ENCODE data around the gene SORT1.
"Not testable (repeated sequence)": the region's sequence is repeated elsewhere in the genome, so short reads cannot be mapped to it uniquely, and the experiment has no call there.

SORT1 gene

DNA sequence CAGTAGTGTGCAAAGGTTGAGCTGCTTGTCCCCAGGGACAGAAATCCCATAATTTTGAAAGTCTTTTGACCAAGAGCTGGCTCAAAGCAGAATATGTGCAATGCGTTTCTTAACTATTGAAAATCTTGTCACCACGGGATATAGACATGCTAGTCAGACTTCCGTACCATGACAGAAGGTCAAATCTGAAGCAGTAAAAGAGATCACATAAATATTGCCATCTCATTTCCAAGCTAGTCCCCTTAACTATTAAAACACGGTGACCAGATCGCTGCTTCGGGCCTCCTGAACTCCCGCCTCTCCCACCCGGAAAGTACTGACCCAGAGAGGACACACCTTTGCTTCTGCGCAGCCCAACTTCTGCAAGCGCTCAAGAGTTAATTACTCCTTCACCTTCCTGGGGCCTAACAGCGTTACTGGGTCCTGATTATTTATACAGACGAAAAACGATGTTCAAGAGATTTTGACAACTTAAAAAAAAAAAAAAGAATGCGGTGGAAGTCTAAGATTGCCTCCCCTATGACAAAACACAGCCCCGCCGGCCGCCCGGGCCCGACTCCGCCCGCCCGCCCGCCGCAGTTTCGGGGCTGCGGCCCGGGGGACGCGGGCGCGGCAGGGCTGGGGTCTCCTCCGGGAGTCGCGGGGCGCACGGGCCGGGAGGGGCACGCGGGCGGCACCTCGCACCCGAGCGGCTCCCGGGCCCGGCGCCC, 692 bp downstream of the SORT1 start:
- no peak for DNase-seq

DNA sequence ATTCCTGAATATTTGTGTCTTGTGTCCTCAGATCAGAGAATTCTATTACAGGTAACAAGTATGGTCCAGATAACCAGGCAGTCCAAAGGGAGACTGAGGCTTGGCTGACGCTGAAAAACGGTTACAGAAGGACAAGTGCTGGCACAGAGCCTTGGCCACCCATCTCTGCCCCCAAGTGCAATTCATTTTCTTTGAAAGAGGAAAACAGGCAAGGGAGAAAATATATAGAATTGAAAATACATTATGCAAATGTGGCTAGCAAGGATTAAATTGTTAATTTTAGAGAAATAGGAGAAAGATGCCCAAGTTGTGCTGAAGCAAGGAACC, 1.2 kb downstream of the SORT1 start:
- DNase-seq: no peak

DNA sequence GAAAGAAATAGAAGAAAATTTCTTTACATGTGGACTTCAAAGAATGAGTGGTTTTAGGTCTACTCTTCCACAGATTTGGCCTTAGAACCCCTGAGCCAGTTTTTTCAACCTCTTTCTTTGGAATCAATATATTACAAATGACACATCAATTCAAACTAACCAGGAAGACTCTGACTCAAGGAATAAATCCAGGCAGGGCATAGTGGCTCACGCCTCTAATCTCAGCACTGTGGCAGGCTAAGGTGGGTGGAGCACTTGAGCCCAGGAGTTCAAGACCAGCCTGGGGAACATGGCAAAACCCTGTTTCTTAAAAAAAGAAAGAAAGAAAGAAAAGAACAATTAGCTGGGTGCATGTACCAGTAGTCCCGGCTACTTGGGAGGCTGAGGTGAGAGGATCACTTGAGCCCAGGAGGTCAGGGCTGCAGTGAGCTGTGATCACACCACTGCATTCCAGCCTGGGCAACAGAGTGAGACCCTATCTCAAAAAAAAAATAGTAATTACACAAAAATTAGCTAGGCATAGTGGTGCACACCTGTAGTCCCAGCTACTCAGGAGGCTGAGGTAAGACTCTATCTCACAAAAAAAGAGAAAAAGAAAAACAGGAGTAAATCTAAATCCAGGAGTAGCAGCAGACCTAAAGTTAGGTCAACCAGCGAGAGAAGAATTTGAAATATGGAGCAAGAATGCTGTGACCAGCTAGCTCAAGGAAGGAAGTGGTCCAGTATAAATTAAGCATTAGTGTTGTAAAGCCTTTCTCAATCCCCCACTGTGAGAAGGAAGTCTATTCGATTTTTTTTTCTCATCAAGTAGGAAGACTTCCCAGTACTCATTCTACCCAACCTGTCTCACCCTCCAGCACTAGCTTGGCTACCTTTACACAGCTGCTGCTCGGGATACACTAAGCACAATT, 1.9 kb downstream of the SORT1 start:
- no peak for DNase-seq

DNA sequence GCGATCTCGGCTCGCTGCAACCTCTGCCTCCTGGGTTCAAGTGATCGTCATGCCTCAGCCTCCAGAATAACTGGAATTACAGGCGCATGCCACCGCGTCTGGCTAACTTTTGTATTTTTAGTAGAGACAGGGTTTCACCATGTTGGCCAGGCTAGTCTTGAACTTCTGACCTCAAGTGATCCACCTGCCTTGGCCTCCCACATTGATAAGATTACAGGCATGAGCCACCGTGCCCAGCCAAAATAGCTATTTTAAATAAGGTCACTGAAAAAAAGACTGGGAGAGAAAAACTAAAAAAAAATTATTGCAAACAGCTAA, 2.5 kb downstream of the SORT1 start:
- not testable (repeated sequence) for DNase-seq

DNA sequence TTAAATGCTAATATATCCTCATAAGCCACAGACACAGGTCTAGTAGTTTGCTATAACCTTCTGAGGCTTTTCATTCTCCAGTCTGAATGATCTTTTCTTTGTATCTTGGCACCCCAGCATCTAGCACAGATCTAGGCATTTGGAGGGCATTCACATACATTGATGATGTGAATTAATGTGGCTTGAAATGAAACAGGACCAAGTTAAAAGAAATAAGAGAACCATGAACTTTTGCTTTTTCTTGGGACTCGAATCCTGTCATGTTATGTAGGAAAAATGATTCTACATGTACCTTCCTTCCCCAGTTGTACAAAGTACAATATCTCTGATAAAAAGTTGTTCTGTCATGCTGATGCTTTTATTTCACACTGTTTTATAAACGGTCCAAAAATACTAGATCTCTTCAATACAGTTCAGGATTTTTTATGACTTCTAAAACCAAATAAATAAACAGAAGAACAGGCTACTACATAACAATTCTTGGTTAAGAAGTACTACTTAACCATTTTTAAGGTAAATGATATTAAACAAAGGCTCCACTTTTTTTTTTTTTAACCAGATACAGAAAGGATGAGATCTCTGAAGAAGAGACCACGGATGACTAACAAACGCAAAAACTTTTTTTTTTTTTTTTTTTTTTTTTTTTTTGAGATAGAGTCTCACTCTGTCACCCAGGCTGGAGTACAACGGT, 3.0 kb downstream of the SORT1 start:
- DNase-seq: no peak

DNA sequence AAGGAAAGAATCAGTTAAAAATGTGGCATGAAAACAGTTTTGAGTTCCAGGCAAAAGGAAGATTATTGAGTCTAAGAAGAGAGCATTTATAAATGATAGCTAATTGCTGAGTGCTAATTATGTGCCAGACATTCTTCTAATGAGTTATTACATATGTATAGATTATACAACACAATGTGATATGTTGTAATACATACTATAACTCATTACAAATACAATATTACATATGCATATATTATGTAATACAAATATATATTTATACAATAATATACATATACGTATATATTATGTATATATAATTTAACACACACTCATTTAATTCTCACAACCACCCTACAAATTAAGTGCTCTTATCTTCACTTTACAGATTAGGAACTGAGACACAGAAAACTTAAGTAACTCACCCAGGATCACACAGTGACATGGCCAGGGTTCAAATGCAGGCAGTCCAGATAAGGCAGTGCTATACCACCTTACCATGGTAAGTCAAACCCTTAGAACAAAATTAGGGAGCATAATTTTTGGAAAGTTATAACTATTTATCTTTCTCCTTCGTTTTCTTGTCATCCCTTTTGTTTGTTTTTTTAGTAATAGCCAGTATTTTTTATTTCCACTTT, 4.0 kb downstream of the SORT1 start:
- no peak for DNase-seq

DNA sequence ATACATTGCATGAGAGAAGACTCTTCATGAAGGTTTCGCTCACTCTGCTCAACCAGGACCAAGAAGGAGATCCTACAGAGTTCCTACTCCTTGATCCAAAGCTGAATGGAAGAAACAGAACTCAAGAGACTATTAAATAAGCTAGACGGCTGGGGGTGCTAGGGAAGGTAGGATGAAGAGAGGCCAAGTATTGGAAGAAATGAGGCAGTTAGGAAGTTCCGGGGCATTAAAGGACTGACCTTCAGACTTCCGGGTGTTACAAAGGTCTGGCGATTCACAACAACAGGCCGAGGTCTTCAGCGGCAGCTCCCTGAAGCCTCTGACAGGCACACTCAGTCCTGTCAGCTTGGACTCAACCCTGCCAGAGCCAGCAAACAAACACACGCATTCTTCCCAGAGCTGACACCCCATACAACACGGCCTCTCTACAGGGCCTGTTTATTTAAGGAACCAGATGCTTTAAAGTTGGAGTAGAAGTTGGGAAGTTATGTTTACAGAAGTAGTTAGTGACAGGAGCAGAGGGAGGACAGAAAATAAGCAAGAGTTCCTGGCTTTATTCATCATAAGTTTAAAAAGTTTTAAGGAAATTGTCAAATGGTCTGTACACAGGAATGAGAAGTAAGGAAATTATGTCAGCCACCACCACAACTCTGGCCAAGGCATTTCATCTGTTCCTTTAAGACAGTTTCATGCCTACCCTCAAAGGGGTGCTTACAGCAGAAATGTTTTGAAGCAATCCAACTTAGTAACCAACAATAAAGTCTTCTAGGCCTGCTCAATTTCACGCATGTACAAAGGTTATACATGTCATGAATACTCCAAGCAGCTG, 4.7 kb downstream of the SORT1 start:
- DNase-seq: no peak

DNA sequence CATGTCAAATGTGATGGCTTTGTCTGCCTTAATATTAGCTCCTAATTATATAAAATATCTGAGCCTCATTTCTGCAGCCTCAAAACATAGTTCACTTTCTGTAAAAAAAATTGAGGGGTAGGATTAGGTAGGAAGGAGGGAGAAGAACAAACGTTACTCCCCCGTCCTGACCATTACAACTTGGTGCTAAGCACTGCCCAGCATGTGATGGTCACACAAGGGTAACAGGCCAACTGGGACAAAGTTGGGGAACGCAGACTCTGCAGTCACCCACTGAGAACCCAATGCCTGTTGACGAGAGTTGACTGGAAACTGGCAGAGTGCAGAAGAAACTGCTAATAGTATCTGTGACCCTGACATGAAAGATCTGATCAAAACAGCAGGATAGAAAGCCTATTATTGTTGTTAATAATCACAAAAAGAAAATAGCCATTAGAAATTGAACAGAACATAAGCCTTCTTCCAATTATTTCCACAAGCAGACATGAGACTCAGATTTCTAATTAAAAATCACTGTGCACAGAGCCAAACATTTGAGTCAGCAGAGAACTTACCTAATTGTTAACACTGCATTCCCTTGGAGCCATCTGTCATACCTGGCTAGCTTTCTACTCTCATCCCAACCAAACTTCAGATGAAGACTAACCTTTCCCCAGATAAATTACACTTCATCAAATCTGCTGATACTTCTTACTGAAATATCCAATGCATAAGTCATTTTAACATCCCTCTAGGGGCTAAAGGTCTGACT, 5.5 kb downstream of the SORT1 start:
- no peak for DNase-seq

DNA sequence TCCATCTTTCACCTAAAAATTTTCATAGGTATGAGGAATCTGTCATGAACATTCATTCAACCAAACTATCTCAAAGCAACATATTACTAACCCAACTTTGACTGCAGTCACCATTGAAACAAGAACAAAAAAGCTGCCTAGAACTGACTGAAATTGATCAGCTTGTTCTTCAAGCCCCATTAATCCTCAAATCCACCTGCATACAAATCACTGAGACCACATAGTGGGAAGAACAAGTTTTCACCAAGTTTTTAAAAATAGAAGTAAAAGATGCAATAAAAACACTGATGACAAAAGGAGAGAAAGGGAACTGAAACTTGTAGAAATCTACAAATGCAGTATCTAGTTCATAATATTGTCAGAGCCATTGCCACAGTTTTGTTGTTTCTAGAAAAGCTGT, 6.1 kb downstream of the SORT1 start:
- DNase-seq: no peak

DNA sequence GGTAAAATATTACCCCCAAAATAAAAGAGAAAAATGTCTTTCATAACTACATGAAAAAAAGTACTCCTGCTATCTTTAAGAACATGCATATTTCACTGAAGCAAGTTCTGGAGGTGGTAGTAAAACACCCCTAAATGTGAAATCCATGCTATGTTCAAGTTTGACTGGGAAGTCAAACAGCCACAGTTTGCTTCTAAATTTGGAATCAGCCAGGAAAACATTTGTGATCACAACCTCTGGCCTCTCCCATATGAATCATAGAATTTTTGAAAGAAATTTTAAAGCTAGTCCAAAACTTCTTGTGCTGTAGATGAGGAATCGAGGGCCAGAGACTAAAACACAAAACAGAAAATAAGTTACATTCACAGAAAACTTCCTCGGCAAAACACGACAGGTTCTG, 6.6 kb downstream of the SORT1 start:
- no peak for DNase-seq

DNA sequence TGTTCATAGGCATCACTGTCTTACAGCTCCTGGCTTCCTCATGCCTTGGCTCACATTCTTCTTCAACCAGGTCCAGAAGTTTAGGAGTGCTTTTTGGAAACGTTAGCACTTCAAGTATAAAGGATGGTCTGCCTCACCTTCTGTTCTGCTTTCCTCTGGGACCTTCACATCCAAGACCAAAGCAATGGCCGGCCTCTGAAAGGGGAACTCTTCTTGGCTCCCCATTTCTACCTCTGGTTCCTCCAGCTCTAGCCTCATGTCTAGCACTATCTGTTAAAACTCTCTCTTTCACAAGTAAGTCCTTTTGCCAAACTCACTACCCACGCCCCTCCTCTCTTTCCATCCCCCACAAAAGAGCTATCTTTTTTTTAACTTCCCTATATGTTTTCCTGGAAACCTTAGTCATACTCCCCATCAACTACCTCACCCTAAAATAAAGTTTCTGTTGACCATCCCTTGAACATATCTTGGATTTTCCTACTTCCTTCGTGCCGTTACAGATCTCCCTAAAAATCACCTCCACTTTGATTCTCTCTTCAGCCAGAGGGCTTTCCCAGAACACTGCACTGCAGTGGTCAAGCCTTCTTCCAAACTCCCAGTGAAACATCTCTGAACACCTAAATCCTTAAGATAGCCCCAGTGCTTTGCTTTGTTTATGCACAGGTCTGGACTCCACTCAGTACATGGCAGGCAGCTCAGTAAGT, 7.9 kb downstream of the SORT1 start:
- DNase-seq: no peak

DNA sequence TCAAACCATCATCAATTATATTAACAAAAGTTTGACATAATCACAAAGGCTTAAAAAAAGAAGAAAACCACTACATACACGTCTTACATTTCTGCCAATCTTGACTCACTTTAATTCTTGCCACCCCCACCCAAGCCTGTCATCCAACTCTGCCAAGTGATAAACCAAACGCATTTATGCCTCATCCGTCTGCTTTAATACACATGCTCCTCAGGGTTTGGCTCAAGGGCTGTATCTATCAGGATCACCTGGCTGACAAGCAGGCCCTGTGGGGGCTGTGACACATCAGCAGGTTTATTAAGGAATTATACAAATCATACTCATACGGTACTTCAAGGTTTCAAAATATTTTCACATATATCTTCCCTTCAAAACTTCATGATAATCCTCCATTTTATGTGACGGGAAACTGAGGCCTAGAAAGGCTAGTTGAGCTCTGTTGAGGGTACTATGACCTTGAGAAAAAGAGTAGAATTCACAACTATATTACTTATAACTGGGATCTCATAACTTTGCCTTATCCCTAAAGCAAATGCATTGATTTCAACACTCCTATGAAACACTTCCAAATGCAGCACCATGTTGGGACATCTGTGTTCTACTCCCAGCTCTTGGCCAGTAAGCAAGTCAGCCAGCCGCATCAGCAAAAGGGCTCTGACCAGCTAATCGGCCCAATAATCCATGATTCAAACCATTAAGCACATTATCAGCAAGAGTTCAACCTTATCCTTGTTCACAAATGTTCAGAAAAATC, 8.7 kb downstream of the SORT1 start:
- no peak for DNase-seq

DNA sequence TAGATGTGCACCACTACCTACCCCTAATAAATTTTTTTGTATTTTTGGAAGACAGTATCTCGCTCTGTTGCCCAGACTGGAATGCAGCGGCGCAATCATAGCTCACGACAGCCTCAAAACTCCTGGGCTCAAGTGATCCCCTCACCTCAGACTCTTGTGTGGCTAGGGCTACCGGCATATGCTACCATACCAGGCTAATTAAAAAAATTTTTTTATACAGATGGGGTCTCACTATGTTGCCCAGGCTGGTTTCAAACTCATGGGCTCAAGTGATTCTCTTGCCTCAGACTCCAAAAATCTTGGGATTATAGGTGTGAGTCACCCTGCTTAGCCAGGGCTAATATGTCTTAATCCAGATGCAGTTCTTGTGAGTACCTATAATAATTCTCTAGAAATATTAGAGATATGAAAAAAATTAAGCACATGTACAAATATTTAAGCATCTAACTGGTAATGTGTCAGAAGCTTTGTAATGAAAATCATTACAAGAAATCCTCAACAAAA, 9.5 kb downstream of the SORT1 start:
- DNase-seq: no peak

DNA sequence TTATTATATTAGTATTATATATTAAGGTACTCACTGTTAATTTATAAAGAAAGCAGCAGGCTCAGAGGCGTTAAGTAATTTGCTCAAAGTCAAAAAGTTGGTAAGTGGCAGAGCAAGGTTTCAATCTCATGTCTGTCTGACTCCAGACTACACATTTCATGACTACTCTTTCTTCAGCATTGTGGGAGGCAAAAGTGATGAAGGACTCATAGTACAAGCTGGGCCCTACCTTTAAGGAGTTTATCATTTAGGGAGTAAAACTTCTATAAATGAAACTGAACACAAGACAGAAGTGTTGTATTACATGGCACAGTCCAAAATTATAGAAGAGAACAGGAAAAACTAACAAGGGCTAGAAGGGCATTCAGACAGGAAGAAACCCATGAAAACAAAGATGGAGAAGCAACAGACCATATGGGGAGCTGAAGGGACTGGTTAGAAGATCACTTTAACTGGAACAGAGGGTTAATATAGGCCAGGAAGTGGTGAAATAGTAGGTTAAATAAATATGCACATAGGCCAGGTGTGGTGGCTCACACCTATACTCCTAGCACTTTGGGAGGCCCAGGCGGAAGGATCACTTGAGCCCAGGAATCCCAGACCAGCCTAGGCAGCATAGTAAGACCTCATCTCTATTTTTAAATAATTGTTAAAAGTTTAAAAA, 11.5 kb downstream of the SORT1 start:
- no peak for DNase-seq

DNA sequence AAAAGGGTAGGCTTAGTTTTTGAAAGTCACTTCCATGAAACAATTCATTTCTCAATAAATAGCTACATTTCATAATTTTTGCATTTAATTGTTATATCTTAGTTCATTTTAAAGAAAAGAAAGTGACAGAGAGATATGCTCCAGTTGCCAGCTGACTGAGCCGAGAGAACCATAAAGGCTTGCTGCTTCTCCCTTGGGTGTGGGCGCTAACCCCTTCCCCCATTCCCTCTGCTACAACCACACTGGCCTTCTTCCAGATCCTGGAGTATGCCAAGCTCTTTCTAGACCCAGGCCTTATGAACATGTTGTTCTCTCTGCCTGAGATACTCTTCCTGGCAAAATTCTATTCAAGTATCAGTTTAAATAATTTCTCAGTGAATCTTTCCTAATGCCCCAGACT, 12.3 kb downstream of the SORT1 start:
- no peak for DNase-seq

DNA sequence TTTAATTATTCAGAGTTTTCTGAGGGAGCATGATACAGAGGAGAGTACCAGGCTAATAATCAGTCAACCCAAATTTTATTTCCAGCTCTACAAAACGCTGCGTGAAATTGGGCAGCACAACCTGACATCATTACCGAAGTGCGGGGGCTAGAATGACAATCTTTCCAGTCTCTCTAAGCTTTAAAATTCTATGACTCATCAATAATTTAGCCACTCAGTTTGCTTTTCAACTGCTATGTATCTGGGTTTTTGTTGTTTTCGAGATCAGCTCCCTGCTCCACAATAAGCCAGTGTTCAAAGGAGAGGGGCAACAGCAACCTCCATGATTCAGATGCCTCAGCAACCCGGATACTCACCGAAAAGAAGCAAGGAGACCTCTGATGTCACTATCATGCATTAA, 13.9 kb downstream of the SORT1 start:
- DNase-seq: no peak

DNA sequence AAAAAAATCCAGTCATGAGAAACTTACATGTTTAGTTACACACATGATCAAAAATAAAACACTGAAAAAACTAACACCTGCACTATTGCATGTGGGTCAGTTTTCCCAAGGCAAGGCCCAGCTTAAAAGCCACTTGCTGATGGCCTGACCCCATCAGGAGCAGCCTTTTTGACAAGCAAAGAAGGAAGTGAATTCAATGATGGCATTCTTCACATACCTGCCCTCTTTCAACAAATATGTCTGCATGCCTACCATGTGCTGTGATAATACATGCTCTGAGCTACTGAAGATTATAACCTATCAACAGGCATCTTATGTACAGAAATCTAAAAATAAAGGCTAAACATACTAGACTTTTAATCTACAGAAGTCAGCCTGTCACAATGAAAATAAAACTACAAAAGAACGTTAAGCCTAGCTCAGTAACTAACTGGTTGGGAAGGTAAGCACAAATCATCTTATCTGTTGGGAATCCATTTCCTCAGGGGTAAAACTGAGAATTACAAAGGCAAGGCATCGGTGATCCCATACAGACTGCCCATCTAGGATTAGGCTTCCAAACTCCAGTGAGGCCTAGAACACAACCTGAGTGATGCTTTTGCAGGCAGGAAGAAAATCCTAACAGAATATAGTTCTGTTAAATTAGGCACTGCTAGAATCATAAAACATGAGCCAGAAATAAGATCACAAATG, 14.5 kb downstream of the SORT1 start:
- no peak for DNase-seq

DNA sequence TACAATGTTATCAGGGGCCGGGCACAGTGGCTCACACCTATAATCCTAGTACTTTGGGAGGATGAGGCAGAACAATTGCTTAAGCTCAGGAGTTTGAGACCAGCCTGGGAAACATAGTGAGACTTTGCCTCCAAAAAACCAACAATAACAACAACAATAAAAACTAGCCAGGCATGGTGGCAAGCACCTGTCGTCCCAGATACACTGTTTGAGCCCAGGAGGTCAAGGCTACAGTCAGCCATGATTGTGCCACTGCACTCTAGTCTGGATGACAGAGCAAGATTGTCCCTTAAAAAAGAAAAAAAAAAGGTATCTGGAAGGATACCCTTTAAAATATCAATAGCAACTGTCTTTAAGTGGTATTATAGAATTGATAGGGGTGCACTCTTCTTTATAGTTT, 16.1 kb downstream of the SORT1 start:
- no peak for DNase-seq

DNA sequence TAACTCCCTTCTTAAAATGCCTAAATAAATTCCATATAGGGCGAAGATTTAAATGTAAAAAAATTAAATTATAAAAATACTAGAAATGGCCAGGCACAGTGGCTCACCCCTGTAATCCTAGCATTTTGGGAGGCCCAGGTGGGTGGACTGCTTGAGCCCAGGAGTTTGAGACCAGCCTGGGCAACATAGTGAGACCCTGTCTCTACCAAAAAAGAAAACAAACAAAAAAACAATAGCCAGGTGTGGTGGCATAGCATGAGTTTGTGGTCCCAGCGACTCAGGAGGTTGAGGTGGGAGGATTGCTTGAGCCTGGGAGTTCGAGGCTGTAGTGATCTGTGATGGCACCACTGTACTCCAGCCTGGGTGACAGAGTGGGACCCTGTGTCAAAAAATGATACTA, 17.8 kb downstream of the SORT1 start:
- DNase-seq: no peak
